ENCODE measurements around the gene MED12L.

Gene MED12L

DNA sequence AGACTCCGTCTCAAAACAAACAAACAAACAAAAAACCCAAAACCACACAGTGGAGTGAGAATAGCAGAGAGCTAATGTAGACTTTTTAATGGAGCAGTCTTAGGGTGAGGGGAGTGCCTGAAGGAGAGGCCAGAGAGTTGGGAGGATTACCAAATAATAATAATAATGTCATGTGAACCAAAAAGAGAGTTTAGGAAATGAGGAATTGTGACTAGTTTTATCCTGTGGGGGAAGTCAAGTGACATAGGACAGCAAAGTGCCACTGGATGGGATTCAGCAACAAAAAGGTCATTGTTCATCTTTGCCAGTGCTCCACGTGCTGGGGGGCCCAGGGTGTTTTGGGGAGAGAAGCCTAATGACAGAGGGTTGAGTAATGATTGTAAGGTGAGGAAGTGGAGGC, 218.3 kb downstream of the MED12L start:
- no peak for DNase-seq

DNA sequence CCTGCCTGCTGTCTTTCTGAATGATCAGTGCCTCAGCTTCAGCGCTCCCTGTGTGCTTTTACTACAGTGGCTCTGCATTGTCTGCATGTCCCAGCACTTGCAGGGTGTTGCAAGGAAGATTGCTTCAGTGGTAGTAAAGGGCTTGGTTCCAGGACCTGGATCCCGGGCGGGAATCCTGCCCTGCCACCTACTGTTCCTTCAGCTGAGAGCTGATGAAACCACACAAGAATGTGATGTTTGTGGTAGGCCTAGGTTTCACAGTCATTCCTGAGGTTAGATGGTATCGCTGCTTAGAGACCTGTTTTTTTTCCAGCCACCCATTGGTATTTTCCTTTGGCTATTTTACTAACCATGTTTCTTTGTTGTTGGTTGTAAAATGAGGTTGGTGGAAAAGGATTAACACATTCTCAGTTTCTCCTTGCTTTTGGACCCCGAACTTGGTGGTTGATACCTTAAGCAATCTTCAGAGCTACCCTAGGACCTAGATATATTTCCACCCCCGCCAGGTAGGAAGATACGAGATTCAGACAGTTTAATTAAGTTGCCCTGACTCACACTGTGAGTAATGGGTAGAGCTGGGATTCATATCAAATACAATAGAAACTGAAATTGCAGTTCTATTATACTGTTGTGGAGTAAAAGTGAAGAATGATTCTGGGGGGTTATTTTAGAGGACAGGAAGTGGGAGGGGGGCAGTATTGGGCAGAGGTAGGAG, 219.8 kb downstream of the MED12L start:
- no peak for DNase-seq

DNA sequence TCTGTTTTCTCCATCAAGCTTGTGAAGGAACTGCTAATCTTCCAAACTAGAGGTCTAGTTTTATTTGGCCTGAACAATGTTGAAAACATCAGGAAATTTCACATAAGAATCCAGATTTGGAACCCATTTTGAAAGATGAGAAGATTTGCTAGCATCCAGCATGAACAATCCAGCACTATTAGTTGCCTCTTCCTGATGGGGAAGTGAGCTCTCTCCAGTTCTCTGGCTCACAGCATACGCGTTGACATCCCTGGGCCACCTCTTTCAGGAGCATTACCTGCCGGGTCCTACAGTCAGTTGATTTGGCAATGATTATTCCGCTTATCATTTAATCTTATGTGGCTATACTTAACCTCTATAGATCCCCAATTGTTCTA, 220.3 kb downstream of the MED12L start:
- no peak for DNase-seq

DNA sequence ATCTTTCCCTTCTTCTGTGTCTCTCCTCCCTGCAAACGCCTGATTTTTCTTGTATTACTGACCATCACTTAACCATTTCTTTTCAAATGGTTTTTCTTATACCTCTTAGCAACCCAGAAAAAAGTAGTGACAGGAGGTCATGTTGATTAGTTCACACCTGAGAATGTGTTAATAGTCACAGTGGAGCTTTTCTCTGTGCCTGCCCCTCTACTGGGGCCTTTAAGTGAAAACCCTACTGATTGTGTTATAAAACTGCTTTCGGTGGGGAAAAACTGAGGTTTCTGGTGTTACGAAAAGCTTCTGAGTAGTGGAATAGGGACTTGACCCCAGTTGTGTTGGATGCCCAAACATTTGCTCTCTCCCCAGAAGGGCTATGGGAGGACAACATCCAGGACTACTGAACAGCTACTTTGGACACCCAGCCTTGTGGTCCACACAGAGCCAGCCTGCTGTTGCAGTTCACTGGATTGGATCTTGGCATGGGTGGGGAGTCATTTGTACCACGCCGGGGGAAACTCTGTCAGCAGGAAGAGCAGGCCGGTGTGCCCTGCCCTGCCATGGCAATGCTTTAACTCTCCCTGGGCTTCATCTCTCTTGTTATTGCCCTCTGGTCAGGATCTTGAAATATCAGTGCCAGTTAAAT, 220.8 kb downstream of the MED12L start:
- DNase-seq = no peak

DNA sequence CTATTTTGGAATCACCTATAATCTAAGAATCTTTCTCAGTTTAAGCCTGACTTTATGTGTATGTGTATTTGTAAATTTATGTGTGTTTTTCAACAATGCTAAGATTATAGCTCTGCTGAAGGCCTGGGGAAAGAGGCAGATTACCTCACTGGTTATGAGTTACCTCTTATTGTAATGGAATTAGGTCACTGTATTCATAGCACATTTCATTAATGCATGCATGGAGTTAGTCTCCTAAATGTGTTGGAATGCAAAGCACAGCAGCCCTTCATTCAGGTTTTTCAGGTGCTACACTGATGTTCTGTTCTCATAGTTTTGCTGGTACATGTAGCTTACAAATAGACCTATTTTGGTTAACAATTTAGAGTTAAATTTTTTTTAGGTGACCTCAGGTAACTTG, 221.7 kb downstream of the MED12L start:
- no peak for DNase-seq

DNA sequence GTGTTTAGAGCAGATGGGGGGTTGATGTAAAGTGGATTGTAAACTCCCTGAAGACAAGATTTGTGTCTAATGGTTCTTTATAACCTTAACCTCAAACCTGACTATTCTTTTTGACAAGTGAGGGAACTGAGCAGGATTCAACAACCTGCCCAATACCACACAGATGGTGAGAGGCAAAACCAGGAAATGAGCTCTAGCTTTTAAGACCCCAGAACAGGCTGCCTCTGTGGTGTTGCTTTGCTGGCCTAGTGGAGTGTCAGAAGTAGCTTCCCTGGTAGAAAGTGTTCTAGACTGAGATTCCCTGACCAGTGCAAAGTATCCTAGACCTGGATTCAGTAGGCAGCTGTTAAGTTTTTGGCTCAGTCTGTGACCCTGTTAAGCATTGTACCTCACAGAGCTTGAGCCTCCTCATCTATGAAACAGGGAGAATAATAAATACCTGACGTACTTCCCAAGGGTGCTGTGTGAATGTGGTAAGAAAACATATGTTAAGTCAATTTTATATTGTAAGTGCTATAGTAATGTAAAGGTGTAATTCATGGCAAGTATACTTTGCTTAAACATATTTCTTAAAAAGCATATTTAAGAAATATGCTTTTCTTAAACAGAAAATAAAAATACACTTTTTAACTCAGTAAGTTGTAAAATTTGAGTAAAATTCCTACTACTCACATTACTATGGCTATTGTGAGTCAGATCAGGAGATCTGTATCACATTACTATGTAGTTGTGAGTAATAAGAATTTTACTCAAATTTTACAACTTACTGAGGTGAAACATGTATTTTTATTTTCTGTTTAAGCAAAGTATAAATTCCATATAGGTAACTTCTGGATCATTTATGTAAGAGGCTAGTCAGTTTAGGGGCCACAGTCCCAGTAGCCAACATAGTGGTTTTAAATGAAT, 222.4 kb downstream of the MED12L start:
- no peak for DNase-seq

DNA sequence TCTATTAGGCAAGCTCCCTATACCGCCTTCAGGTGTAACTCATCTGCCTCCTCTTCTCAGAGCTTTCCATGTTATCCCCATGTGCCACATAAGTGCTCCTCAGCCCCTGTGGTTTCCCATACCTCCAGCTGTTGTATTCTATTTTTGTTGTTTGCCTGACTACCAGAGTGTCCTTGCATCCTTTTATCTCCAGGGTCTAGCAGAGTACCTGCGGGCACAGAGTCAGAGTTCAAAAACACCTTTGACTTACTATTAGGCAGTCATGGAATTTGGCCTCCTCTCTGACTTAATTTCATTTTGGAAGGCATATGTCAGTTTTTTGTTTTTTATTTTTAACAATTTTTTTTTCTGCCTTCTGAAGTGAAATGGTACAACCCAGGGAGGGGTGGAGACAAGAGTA, 224.1 kb downstream of the MED12L start:
- DNase-seq = no peak

DNA sequence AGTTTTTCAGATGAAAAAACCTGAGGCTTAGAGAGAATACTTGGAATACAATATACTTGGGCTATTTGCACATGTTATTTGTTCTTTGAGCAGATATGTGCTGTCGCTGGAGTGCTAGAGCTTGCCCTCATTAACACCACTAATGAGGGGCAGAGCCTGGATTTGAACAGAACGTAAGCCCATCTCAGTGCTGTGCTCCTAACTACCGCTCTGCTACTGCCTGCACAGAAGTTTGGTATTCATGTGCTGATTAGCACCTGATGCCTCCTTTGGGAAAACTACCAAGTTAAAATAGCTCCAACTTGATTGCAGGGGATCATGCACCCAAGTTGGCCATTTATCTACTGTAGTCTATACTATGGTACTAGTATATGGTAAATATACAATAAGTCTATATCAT, 227.5 kb downstream of the MED12L start:
- no peak for DNase-seq

DNA sequence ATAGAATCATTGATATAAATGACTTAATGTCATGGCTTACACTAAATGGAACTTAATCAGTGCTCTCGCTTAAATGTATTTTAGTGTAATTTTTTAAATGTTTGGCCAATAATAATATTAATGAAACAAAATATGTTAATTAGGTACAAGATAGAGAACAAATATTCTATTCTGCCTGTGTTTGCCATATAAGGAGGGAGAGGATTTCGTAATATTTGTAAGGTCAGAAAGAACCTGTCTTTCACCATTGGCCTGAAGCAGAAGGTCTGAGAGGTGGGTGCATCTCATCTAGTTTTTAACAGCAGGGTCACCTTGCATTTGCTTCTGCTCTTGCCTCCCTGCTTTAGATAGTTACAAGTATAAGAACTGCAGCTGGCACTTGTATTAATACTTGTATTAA, 228.7 kb downstream of the MED12L start:
- no peak for DNase-seq

DNA sequence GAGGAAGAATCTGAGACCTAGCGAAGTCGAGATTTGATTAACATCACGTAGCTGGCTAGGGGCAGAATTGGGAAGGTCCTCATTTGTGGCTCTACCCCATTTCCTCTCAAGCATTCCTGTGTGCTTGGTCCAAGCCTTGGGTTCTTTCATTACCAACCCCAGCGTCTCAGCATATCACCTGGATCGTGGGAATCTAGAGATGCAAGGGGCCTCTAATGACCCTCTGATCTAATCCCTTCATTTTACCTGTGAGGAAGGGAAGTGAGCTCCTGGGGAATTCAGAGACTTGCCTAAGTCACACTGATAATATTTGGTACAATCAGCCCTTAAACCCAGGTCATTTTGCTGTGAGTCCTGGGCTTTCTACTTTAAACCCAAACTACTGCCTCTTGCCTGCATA, 229.1 kb downstream of the MED12L start:
- no peak for DNase-seq

DNA sequence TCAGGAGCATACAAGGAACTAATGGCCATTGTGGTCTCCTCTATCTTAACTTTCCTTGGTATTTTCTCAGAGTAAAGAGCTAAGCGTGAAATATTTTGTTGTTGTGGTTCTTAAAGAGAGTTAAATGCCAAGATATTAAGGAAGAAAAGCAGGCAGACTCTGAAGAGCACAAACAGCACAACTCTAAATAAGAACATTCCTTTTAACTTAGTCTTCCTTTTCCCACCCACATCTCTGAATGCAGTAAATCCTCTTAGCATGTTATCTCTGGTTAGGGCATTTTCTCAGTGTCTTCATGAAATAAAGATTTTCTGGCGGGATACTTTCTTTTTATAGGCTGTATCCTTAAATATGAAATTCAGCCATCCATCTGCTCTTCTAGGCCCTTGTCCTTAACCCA, 229.7 kb downstream of the MED12L start:
- no peak for DNase-seq

DNA sequence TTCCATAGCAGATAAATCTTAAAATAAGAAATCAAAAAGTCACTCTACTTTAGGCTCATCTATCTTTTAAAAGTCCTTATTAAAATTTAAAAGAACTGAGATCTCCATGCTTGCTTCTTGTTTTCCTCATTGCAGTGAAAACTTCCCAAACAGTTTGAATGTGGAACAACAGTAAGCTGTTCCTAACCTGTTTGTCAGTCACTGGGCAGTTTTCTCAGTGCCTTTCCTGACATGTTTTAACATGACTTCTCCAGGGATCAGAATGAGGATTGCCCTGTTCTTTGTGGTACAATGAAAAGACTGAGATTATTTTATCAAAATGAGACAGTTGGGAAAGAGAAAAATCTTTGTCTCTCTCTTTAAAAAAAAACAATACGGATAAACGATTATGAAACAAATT, 230.4 kb downstream of the MED12L start:
- DNase-seq = no peak

DNA sequence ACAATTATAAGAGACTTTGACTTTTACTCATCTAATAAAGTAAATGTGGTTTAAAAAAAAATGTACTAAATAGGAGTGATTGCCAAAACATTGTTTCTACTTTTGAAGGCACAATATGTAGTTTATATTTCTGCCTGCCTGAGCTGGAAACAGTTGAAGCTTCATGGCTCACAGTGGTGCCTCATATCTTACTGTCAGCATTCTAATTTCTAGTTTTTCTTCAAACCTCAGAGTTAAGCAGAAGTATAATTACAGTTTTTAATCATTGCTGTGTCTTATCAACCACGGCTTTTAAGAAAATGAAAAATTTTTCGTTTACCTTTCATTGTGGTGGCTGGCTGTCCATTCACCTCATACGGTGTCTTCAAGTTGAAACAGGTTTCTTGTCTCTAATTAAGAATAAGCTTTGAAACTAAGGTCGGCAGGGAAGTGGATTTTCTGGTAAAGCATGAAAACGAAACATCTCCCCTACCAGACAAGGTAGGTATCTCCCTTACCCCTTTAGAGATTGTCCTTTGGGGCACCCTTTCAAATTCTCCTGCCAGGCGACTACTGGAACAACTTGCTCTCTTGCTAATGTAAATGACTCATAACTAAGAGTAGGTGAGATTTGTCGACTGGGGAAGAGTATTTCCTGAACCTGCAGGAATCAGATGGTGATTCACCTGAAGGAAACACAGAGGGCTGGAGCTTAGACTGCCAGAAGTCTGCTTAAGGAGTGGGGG, 231.0 kb downstream of the MED12L start, which contains the start of gene GPR87:
GPR87 (minus strand) TSS at position 554 of the 725 bp plus-strand sequence. CDS start 16,720 bp downstream, outside the sequence.
- no peak for DNase-seq

DNA sequence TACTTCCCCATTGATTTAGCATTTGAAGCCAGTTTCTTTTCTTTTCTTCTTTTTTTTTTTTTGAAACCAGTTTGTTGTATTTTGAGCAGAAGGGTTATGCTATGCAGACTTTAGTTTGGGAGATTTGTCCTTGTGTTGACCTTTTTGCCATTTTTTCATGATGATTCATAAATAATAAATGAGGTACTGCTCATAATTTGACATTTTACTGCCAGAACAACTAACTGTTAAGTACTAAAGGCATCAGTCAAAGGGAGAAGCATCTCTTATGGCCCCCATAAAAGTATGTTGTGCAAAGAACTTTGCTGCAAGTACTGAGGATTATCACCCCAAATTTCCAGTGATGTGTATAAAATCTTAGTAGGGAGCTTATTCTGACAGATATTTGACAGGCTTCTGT, 232.8 kb downstream of the MED12L start:
- no peak for DNase-seq

DNA sequence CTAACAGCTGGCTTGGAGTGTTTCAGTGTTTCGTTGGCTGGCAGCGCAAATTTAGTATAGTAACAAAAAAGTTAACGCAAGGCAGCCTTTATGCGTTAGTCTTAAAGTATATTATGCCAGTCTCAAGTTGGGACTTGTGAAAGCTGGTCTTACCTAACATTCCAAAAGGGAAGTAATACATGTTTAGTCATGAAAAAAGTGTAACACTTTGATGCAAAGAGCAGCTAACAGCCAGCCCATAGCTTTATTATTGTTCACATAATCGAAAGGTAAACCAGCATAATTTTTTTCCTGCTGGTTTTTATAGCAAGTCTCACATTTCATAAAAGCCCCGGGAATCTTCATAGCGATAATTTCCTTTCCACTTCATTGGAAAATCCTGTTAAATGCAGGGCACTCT, 233.5 kb downstream of the MED12L start:
- DNase-seq = no peak

DNA sequence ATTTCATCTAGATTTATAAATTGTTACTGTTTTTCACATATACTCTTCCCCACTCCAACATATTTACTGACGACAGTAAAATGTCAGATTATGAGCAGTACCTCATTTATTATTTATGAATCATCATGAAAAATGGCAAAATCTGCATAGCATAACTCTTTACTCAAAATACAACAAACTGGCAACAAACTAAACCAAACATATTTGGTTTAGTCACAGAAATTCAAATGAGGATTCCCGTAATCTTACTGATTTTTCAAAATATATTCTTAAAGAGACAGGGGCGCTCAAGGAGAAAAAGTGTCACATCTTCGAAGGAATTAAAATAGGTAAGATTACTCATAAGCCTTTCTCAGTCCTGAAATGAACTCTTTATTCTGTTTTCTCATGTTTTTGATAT, 234.2 kb downstream of the MED12L start:
- no peak for DNase-seq

DNA sequence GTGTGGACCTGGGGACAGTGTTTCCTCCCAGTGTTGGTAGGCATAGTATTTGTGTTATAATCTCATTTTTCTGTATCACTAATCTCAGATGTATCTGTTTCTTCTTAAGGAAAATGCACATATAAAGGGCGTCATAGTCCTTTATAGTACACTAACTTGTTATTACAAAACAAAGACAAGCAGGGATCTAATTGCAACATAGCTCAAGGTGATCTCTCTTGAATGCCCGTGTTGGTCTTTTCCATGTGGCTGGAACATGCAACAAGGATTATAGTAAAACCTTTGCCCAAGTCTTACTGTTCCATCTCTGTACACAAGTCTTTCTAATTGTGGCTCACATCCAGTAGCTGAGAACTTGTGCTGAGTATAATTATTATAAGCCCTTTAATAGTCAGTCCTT, 234.7 kb downstream of the MED12L start:
- no peak for DNase-seq

DNA sequence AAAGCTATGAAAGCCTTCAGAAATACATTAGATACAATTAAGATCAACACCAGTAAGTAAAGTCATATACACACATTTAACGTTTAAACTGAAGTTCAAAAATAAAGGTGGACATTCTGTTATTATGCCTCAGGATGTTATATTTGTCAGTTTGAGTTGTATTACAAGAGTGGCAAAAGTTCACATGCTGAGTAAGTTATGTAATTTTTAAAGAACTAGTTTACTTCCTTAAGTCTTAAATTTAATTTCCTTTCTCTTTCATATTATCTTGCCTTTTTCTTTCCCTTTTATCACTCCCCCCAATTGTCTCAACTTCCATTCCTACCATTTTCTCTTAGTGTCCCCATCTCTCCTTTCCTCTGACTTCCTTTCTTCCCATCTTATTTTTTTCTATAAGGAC, 236.1 kb downstream of the MED12L start:
- no peak for DNase-seq

DNA sequence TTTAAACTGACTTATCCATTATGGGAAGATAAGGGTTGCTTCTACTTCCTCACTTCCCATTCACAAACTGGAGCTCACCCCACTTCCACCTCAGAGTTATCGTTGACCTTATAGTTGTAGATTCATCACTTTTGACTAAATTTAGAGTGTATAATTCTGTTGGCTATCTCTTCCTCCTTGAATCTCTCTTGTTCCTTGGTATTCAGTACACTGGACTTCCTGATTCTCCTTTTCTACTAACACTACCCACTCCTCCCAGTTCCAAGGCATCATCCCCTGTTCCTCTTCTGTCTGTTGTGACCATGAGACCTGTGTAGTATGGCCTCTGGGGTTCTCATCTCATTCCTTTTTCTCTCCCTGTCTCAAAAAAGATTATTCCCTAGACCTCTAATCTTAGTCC, 237.0 kb downstream of the MED12L start:
- DNase-seq = no peak

DNA sequence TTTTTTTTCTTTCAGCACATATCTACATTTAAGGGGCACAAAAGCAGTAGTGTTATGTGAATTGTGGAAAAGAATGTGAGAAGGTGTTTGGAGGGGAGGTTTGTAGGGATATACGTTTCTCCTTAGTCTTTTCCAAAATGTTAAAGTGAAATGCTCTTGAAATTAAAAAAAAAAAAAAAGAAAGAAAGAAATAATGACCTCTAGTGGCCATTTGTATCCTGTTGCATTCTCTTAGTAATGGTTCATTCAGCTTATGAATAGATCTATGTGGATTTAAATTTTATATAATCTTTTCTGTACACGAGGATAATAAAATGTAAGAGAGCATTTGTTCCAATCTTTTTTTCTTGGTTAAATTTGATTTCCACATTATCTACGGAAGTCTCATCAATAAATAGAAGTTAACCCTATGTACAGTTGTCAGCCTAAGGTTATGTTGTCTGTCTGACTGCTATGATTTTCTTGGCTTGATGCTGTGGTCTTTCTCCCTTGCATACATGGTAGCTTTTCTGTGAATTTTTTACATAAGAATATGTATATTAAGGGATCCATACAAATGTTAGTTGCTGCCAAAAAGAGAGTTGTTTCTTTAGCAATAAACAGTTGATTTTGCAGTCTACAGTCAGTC, 242.2 kb downstream of the MED12L start:
- no peak for DNase-seq

DNA sequence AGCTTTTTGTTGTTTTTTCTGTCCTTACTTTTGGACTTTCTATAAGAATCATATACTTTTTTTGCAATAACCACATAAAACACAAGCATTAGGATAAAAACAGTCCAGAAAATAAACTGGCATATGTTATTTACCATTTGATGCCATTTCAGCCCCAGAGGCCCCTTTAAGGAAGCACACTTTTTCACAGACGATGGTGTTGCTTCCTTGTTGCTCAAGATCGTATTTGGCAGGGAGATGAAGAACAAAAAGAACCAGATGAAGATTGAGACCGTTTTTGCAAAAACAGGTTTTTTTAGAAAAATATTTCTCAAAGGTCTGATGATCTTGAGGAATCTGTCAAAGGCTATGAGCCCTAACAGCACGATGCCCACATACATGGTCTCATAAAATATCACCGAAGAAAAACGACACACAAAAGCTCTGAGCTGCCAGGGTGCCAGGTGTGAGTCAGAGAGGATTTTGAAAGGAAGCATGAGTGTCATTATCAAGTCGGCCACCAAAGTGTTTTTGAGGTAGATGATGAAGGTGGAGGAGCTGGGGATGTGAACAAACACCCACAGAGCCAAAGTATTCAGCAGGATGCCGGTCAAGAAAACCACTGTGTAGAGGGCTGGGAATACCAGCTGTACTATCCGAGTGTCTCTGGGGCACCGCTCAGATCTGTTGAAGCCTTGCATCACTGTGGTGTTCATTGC, 243.0 kb downstream of the MED12L start:
- DNase-seq = peak; percentile 13

DNA sequence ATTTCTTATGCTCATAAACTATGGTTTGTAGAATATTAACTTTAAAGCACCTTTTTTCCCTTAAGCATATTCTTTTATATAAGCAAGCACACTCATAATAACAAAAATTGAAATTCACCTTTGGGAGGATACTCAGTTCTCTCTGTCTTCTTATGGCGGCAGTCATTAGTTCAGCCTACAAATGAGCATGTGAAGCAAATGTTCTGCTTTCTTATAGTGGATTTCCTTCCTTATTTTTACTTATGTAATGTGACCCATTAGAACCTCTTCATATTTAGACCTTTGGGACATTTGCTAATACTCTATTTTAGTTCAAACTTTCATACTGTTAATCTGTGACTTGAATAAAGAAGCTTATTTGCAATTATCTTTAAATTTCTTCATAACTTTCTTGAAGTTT, 243.9 kb downstream of the MED12L start, which contains the start of gene P2RY13:
P2RY13 (minus strand) TSS at position 187 of the 400 bp plus-strand sequence; CDS start at position 166, 21 bp downstream.
- no peak for DNase-seq
